GM21619 (cell line): ENCODE data around the gene HAUS3.
A peak's percentile ranks its signal among the peaks of the same experiment; 100 is the strongest.

ENCODE experiments used
- ATAC-seq: cut with Tn5 transposase; IDR thresholded peaks from one replicate; pipeline ENCODE4 v1.9.1; 2021; ENCODE audit not compliant: unreplicated experiment

The HAUS3 gene

GRCh38 chr4:2265113-2266110 lies 23.5 kb upstream of the HAUS3 start:
- ATAC-seq = no peak

- ATAC-seq = no peak
These were observed 22.6 kb upstream of the HAUS3 start for GRCh38 chr4:2264481-2265041.

DNA sequence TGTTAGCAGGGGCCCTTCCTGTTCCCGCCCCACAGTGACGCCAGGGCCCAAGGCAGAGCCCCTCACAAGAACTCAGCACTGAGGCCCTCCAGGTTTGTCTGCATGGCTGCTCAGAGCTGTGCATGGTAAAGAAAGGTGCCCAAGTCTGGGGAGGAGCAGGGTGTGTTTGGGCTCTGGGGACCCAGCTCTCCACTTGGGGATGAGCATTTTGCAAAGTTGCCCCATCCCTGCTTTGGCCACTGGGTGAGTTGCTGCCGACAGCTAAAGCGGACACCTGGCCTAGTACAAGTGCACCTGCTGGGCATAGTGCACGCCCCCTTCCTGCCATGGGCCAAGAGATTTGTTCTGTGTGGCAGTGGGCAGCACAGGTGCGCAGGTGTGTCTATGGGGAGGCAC lies 22.0 kb upstream of the HAUS3 start:
- no peak for ATAC-seq

GRCh38 chr4:2262944-2263250 lies 21.0 kb upstream of the HAUS3 start:
- ATAC-seq = no peak

GRCh38 chr4:2262145-2262943 lies 20.4 kb upstream of the HAUS3 start:
- peak; percentile 90 for ATAC-seq

GRCh38 chr4:2261853-2262144 lies 19.9 kb upstream of the HAUS3 start, which contains the start of gene MXD4:
Gene MXD4 (minus strand): TSS chr4:2262109. CDS start chr4:2261980, 129 bp downstream.
- peak; percentile 2 for ATAC-seq

GRCh38 chr4:2261110-2261852 lies 19.4 kb upstream of the HAUS3 start:
- ATAC-seq = peak; percentile 18

DNA sequence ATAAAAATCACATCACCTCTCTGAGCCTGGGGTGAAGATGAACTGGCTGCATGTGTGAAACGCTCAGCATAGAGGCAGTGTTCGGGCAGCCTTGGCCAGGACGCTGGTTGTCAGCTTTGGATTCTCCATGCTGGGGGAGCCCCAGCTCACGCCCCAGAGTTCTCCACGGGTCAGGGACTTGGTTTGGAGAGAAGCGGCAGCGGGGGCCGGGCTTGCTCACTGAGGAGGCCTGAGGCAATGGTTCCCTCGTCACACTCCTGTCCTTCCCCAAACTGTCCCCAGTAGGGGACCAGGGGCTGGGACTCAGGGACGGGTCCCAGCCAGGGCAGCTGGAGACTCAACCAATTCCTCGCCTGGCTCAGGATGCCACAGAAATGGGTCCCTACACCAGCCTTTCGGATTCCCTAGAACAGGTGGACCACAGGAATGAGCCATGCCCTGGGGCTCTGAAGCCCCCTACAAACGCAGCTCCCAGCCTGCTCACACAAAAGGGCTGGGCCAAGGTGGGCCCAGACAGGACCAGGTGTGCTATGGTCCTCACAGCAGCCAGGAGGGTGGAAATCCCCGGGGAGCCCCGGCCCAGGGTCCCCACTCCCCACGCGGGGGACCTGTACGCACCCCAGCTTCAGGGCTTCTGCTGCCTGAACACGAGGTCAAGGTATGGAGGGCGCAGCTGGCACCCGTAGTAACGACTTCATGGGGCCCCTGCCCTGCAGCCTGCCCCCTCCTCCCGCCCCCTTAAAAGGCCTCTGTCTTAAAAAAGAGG lies 18.6 kb upstream of the HAUS3 start:
- no peak for ATAC-seq

- ATAC-seq = no peak
These were observed 17.8 kb upstream of the HAUS3 start for GRCh38 chr4:2259541-2260343.

- ATAC-seq = no peak
These were observed 17.2 kb upstream of the HAUS3 start for GRCh38 chr4:2259036-2259540.

DNA sequence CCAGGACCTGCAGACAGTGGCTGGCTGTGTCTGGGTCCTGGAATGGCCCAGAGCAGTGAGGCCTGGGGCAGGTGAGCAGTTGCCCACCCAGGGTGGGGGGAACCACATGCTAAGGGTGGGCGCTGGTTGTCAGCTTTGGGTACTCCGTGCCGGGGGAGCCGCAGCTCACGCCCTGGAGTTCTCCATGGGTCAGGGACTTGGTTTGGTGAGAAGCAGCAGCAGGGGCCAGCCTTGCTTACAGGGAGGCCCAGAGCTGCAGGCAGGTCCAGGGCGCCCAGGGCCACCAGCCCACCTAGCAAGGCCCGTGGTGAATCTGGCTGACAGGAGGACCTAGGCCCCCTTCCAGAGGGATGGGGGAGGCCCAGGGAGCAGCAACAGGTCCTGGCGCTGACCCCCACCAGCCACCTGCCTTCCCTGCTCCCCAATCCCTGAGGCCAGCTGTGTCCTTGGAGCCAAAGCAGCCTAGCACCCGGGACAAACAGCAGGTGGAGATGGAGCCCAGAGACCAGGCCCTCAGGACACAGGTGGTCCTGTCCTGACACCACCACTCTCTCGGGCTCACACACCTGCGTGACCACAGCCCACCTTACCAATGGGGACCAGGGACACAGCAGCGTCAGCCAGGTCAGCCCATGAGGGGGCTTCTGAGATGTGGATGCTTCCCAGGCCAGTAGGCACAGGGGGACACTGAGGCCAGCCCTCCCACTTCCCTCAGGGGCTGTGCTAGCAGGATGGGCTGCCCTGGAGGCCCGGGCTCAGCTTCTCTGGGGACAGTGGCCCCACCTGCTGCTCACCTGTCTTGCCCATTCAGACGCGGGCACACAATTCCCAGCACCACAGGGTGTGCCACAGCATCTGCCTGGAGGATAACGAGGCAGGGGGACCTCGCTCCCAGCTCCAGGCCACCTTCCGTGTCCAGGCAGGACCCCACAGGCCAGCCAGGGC lies 16.4 kb upstream of the HAUS3 start:
- no peak for ATAC-seq

- ATAC-seq = no peak
These were observed 15.6 kb upstream of the HAUS3 start for GRCh38 chr4:2257361-2258081.

- ATAC-seq = no peak
These were observed 14.9 kb upstream of the HAUS3 start for GRCh38 chr4:2256781-2257191.

DNA sequence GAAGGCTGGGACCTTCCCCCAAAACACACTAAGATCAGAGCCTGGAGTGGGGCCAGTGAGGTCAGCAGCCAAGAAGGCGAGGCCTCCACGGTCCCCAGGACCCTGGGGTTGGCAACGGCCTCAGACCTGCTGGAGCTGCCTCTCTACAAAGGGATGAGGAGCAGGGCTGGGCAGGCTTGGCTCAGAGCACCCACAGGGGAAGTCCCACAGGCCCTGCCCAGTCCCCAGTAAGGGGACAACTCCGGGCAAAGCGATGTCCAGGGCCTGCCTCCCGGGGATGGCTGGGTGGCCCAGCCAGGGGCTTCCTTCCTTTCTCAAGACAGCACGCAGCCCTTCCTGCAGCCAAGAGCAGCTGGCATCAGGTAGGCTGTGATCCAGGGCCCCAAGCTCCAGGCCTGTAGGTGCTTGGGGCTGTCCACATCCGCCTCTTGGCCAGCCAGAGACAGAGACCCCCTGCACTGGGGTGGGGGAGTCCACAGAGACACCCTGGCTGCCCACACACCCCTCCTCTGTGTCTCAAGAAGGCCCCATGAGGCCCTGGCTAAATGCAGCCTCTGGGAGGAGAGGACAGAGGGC lies 14.3 kb upstream of the HAUS3 start:
- no peak for ATAC-seq

GRCh38 chr4:2255501-2256155 lies 13.7 kb upstream of the HAUS3 start:
- ATAC-seq = no peak

- no peak for ATAC-seq
These were observed 13.0 kb upstream of the HAUS3 start for GRCh38 chr4:2254665-2255500.
